D721Med (cell line): ENCODE measurements around the gene FOXK2.
"Not testable (repeated sequence)": the region's sequence is repeated elsewhere in the genome, so short reads cannot be mapped to it uniquely, and the experiment has no call there.

ENCODE experiments used
- DNase-seq: peaks from one replicate; pipeline ENCODE4 v3.0.0; 2011; ENCODE audit warnings: low spot score; ENCODE audit not compliant: insufficient read length
- FAIRE-seq: peaks from 2 replicates; lab custom pipeline; 2011; peaks lifted over from hg19 to GRCh38; lab: Jason Lieb, UNC
- CTCF ChIP-seq: IDR thresholded peaks from 2 replicates; pipeline ENCODE4 v1.5.1; 2012; ENCODE audit warnings: mild to moderate bottlenecking, control low read depth; ENCODE audit not compliant: insufficient read depth; ENCODE audit errors: missing control alignments

Gene FOXK2

GRCh38 chr17:82568997-82569393 lies 49.5 kb downstream of the FOXK2 start:
- DNase-seq (no peak), FAIRE-seq (no peak)
- TF ChIP-seq CTCF, result no peak

GRCh38 chr17:82569621-82570020 lies 50.1 kb downstream of the FOXK2 start:
- DNase-seq (no peak), FAIRE-seq (no peak)
- TF ChIP-seq CTCF, result no peak

- TF ChIP-seq CTCF, result no peak
- no peak for DNase-seq
- FAIRE-seq, result no peak
Observed at GRCh38 chr17:82570277-82570676, 50.7 kb downstream of the FOXK2 start.

- FAIRE-seq (no peak), DNase-seq (no peak)
- TF ChIP-seq CTCF, result no peak
Observed at GRCh38 chr17:82571855-82572254, 52.3 kb downstream of the FOXK2 start.

- no peak for TF ChIP-seq CTCF
- FAIRE-seq (no peak), DNase-seq (no peak)
Observed at GRCh38 chr17:82574041-82574440, 54.5 kb downstream of the FOXK2 start.

GRCh38 chr17:82575581-82576221 lies 56.2 kb downstream of the FOXK2 start:
- not testable (repeated sequence) for FAIRE-seq, DNase-seq

- TF ChIP-seq CTCF, result no peak
- no peak for FAIRE-seq
- DNase-seq, result no peak
Observed at GRCh38 chr17:82577300-82577699, 57.8 kb downstream of the FOXK2 start.

- FAIRE-seq, DNase-seq: not testable (repeated sequence)
Observed at GRCh38 chr17:82579969-82580368, 60.4 kb downstream of the FOXK2 start.
